Measurements from ENCODE around the gene ZIK1. TPM values are rescaled to one million over a fixed set of nuclear protein-coding genes. Genes with fewer than 3 reads are reported as not detected.
A peak's percentile ranks its signal among the peaks of the same experiment; 100 is the strongest.

Gene ZIK1
- total and polyA plus RNA-seq, 9 of the 15 experiments (the other 6 are each of a cell fraction or from before 2014, with no cell fraction given) = 0.03 to 0.42 (median 0.15) TPM; not detected in 1

DNA sequence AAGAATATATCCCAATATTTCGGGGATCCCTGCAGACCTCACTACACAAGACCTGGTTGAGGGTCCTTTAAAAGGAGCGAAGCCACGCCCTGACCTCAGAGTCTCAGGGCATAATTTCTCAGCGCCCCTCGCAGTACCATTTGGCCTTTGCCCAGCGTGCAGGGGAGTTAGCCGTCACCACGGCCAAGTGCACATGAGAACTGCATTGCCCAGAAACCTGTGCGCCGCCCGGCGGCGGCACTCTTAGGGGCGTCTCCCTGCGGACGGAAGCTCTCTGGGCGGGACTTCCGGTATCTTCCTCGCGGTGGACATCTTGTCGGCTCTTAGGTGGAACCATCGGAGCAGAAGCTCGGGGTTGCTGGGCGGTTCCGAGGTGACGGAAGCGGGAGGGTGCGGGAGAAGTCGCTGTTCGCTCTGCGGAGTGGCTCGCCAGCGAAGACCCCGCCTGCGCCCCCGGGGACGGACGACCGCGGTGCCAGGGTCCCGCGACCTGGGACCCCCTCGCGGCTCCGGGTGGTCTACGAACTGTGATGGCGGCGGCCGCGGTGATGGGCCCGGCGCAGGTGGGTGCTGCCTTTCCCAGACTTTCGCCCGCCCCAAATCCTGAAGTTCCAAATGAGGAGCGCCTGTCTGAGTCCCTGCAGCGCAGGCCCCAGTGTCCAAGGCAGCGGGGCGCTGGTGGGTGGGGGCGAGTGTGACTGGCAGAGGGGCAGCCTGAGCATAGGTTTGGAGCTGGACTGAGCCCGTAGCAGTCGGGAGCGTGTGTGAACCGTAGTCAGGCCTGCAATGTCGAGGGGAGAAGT is 30.2 kb downstream of the ZIK1 start, which contains the start of gene ZNF134 (continued):
- TF ChIP-seq RBBP5 (IDR thresholded peaks at IDR 0.05; ENCODE audit: borderline replicate concordance, insufficient read depth, low read length, poor library complexity, severe bottlenecking) (peak; percentile 66), ATF1 (CRISPR knock-in tag; IDR thresholded peaks at IDR 0.05) (no peak), ATF1 (tag; IDR thresholded peaks at IDR 0.05) (peak; percentile 63; the same call in 1 of the 2 replicates), MNT (conservative IDR thresholded peaks at IDR 0.05) (peak; percentile 24 to 51; a peak in 2 of 4 replicates), MED1 (CRISPR knock-in tag; IDR thresholded peaks at IDR 0.05; ENCODE audit: borderline replicate concordance) (no peak), JUND (IDR thresholded peaks at IDR 0.05; ENCODE audit: borderline replicate concordance, low read depth, low read length) (peak; percentile 38; the same call in 1 of the 2 replicates), JUND (tag; IDR thresholded peaks at IDR 0.05; ENCODE audit: borderline replicate concordance, low read depth, low read length) (no peak), NR2C2 (CRISPR knock-in tag; IDR thresholded peaks at IDR 0.05) (no peak), NR2C2 (tag; IDR thresholded peaks at IDR 0.05) (peak; percentile 61; the same call in 1 of the 2 replicates), RB1 (IDR thresholded peaks at IDR 0.05; ENCODE audit: low read depth) (peak; percentile 48; the same call in 1 of the 2 replicates), ID3 (CRISPR knock-in tag; IDR thresholded peaks at IDR 0.05) (no peak), ID3 (tag; IDR thresholded peaks at IDR 0.05) (0 out of 2 replicates have a peak, but pooled peaks have one; percentile 27), ZNF143 (CRISPR knock-in tag; IDR thresholded peaks at IDR 0.05) (peak; percentile 82), SP2 (IDR thresholded peaks at IDR 0.05; ENCODE audit: extremely low read depth, low read depth, low read length, poor library complexity, severe bottlenecking) (peak; percentile 54)
- TF ChIP-seq, protein P1, sequence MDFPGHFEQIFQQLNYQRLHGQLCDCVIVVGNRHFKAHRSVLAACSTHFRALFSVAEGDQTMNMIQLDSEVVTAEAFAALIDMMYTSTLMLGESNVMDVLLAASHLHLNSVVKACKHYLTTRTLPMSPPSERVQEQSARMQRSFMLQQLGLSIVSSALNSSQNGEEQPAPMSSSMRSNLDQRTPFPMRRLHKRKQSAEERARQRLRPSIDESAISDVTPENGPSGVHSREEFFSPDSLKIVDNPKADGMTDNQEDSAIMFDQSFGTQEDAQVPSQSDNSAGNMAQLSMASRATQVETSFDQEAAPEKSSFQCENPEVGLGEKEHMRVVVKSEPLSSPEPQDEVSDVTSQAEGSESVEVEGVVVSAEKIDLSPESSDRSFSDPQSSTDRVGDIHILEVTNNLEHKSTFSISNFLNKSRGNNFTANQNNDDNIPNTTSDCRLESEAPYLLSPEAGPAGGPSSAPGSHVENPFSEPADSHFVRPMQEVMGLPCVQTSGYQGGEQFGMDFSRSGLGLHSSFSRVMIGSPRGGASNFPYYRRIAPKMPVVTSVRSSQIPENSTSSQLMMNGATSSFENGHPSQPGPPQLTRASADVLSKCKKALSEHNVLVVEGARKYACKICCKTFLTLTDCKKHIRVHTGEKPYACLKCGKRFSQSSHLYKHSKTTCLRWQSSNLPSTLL (IDR thresholded peaks at IDR 0.05) = no peak

Measured in K562 (cell line).